K562 (cell line): Measurements from ENCODE around the gene NEU3. TPM values are rescaled to one million over a fixed set of nuclear protein-coding genes. Genes with fewer than 3 reads are reported as not detected.

ENCODE experiments used
- CEBPB ChIP-seq: fragments of 450-650 bp; IDR thresholded peaks from 2 replicates; pipeline ENCODE4 v1.6.1; 2016; ENCODE audit warnings: missing genetic modification characterization, missing compliant biosample characterization
- KLF1 ChIP-seq: fragments of 450-650 bp; IDR thresholded peaks from 2 replicates; pipeline ENCODE4 v1.6.1; 2016; ENCODE audit warnings: missing genetic modification characterization, missing compliant biosample characterization
- NKRF ChIP-seq: fragments of 450-650 bp; IDR thresholded peaks from 2 replicates; pipeline ENCODE4 v1.6.1; 2016; ENCODE audit warnings: borderline replicate concordance
- POU5F1 ChIP-seq: fragments of 150-350 bp; IDR thresholded peaks from 2 replicates; pipeline ENCODE4 v1.6.1; 2014; ENCODE audit warnings: borderline replicate concordance, low read length, low read depth, mild to moderate bottlenecking; ENCODE audit not compliant: partially characterized antibody
- SAP30 ChIP-seq: fragments of 200-600 bp; sonication (generic); IDR thresholded peaks from 2 replicates; pipeline ENCODE4 v1.6.1; 2012; ENCODE audit warnings: borderline replicate concordance, low read depth, mild to moderate bottlenecking, moderate library complexity, low read length, control low read depth, inconsistent platforms; ENCODE audit not compliant: insufficient read depth, poor library complexity, severe bottlenecking
- SMARCB1 ChIP-seq: IDR thresholded peaks from 2 replicates; pipeline ENCODE4 v1.6.1; 2011; ENCODE audit warnings: improper control_type of control experiment, low read depth; ENCODE audit not compliant: insufficient read length
- STAG1 ChIP-seq: sonication (generic); formaldehyde crosslinking; IDR thresholded peaks from 2 replicates; pipeline ENCODE4 v1.5.0; 2020; ENCODE audit warnings: missing genetic modification reagents, borderline replicate concordance
- ZNF232 ChIP-seq: sonication (generic); formaldehyde crosslinking; IDR thresholded peaks from 2 replicates; pipeline ENCODE4 v1.8.0; 2022; ENCODE audit warnings: mild to moderate bottlenecking, missing genetic modification reagents
- ZNF766 ChIP-seq: fragments of 200-800 bp; sonication (Bioruptor generic); conservative IDR thresholded peaks from 2 replicates; pipeline ENCODE4 v1.6.1; 2016; ENCODE audit warnings: missing genetic modification characterization, missing compliant biosample characterization
- polyA plus RNA-seq, 8 experiments: library from polyadenylated mRNA; depleted of rRNA in 4 of 8; stranded (reverse) in 5 of 8; unstranded in 3 of 8; fragments of >200 nt; fragmentation: Nextera tagmentation in 2 of 8; fragmentation: Illumina TruSeq in 1 of 8; extraction: Ambion mirVana in 2 of 8; extraction: Trizol in 1 of 8; gene quantifications; 2 replicates each; pipeline versions ENCODE4 v1.2.1 to v1.2.3, GENCODE V29; 2011 to 2014; ENCODE audit warnings: inconsistent platforms in 1 of 8, missing spikeins in 1 of 8
- total RNA-seq, 7 experiments: library from RNA; depleted of rRNA in 6 of 7; stranded (reverse); fragments of >200 nt in 6 of 7; fragmentation: Illumina TruSeq in 2 of 7; extraction: Trizol in 2 of 7; gene quantifications; 2 replicates each; pipeline versions ENCODE4 v1.2.1 to v1.2.3, GENCODE V29; 2011 to 2021; ENCODE audit warnings: low replicate concordance in 1 of 7

The NEU3 gene
- total and polyA plus RNA-seq, 9 of the 15 experiments (the other 6 are each of a cell fraction or from before 2014, with no cell fraction given), result 6.2 to 41.3 (median 31.1) TPM

DNA sequence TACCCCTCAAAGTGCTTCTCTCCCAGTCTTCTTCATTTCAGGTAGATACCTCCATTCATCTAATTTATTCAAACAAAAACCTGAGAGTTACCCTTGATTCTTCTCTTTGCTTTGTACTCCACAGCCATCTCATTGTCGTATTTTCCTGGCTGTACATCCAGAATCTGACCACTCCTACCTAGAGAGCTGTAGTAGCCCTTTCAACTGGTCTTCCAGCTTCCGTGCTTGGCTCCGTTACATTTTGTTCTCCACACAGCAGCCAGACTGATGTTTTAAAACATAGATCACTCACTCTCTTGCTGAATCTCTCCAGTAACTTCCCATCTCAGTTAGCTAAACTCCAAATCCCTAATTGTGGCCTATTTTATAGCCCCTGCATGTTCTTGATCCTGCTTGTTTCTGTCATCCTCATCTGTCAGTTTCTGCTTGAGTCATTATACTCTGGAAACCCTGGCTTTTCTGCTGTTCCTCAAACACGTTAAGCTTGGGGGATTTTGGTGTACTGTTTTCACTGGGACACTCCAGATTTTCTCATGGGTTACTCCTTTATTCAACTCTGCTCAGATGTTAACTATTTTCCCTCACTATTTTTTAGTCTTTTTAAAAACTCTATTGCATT, 32.2 kb upstream of the NEU3 start (continued):
- TF ChIP-seq SMARCB1 (no peak), STAG1 (CRISPR knock-in tag) (no peak), KLF1 (tag) (no peak), ZNF766 (no peak), NKRF (no peak), CEBPB (tag) (no peak), POU5F1 (no peak), ZNF232 (CRISPR knock-in tag) (no peak), SAP30 (no peak)
